Body of pancreas (tissue), 4 donors: ENCODE results near the gene EEF1G.
"Not testable (repeated sequence)": the region's sequence is repeated elsewhere in the genome, so short reads cannot be mapped to it uniquely, and the experiment has no call there.

Experiments used
- POLR2A ChIP-seq, 3 donors: fragments of 450-650 bp; IDR thresholded peaks; one replicate each; pipeline ENCODE4 v1.6.1; 2016; ENCODE audit warnings: antibody characterized with exemption in 3 of 3, mild to moderate bottlenecking in 2 of 3
- TF ChIP-seq, protein P1 (sequence below), 7 experiments: fragments of 450-650 bp in 4 of 7; fragments of 200-600 bp in 3 of 7; sonication (generic) in 3 of 7; IDR thresholded peaks; one replicate each; pipeline ENCODE4 v1.5.1; 2016 to 2019; ENCODE audit warnings: antibody characterized with exemption in 7 of 7

DNA sequence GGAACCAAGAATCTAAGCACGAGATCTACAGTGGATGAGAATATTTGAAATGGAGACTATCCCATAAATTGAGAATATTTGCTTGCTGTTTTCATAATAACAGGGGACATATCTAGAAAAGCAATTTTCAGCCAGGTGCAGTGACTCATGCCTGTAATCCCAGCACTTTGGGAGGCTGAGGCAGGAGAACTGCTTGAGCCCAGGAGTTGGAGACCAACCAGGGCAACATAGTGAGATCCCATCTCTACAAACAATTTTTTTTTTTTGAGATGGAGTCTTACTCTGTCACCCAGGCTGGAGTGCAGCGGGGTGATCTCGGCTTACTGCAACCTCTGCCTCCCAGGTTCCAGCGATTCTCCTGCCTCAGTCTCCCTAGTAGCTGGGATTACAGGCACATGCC lies 8.0 kb upstream of the EEF1G start:
- TF ChIP-seq, protein P1, sequence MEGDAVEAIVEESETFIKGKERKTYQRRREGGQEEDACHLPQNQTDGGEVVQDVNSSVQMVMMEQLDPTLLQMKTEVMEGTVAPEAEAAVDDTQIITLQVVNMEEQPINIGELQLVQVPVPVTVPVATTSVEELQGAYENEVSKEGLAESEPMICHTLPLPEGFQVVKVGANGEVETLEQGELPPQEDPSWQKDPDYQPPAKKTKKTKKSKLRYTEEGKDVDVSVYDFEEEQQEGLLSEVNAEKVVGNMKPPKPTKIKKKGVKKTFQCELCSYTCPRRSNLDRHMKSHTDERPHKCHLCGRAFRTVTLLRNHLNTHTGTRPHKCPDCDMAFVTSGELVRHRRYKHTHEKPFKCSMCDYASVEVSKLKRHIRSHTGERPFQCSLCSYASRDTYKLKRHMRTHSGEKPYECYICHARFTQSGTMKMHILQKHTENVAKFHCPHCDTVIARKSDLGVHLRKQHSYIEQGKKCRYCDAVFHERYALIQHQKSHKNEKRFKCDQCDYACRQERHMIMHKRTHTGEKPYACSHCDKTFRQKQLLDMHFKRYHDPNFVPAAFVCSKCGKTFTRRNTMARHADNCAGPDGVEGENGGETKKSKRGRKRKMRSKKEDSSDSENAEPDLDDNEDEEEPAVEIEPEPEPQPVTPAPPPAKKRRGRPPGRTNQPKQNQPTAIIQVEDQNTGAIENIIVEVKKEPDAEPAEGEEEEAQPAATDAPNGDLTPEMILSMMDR (IDR thresholded peaks at IDR 0.05) = not testable (repeated sequence)
- TF ChIP-seq POLR2A (IDR thresholded peaks at IDR 0.05) = not testable (repeated sequence)
